HG03571 (cell line): ENCODE measurements around the gene ALG12.
"Not testable (repeated sequence)": the region's sequence is repeated elsewhere in the genome, so short reads cannot be mapped to it uniquely, and the experiment has no call there.

Experiments used
- ATAC-seq: cut with Tn5 transposase; IDR thresholded peaks from one replicate; pipeline ENCODE4 v1.9.1; 2021; ENCODE audit not compliant: unreplicated experiment

ALG12 gene

DNA sequence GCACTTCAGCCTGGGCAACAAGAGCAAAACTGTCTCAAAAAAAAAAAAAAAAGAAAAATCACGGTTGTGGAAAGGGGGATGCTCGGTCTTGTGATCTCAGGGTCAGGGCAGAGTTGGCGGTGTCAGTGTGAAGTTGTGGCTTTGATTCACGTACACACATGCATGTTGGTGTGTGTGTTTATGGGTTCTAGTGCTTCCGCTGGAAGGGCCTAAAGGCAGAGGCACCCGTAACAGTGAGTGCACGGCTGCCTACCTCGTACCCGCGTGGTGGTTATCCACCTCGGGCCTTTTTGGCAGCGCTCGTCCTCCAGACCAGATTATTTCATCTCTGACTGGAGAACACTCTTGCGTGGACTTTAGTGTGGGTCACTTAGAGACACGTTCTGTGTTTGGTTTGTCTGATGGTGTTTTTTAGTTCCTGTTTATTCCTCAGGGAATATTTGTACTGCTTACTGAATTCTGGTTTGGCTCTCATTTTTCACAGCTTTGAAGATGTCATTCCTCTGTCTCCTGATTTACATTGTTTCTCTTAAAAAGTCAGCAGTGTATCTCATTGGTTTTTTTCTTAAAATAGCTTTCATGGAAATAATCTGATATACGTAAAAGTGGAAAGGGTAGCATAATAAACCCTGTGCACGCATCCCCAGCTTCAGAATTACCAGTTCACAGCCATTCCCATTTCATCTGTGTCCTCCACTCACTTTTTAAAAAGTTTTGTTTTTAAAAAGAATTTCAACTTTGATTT lies 49.0 kb downstream of the ALG12 start:
- no peak for ATAC-seq

DNA sequence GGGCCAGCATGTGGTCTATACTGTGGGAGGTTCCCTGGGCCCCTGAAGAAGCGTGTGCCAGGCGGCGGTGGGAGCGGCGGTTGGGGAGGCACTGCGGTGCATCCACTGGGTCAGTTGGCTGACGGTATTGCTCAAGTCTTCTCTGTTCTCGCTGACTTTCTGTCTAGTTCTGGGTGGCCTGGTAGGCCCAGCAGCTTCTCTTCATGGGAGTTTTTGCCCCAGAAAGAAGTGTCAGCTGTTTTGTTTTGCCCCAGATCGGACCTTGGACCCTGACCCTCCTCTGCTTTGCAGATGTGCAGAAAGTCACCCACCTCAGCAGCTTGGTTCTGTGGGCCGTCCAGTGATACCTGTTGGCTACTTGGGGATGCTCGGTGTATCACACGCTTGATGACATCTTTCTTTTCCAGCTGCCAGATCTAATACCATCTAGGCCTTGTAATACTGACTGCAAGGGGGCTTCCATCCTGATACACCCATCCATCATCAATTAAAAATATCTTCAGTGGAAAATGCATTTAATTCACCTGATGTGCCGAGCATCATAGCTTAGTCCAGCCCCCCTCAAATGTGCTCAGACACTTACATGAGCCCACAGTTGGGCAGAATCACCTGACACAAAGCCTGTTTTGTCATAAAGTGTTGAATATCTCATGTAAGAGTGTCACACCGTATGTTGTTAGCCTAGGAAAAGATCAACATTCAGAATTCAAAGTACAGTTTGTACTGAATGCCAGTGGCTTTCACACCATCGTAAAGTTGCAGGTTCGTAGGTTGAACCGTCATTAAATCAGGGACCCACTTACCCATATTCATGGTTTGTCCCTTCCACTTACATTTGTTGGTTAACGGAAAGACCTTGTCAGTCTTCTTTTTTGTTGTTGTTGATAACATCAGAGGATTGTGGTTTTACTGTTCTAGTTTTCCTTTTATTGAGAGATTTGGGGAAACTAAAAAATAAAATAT lies 50.7 kb downstream of the ALG12 start:
- no peak for ATAC-seq

DNA sequence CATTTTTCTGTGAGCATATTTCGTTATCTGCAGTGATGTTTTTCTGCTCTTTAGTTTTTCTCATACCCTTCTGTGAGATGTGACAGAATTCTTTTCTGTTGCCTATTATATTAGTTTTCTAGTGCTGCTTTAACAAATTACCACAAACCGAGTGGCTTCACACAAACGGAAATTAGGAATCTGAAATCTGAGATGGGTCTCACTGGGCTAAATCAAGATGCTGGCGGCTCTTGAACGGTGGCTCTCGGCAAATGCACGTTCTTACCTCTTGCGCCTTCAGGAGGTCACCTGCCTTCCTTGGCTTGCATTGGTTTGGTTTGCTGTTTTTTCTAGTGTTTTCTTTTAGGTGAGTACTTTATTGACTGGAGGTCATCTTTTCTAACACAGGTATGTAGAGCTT lies 51.6 kb downstream of the ALG12 start:
- ATAC-seq = no peak

DNA sequence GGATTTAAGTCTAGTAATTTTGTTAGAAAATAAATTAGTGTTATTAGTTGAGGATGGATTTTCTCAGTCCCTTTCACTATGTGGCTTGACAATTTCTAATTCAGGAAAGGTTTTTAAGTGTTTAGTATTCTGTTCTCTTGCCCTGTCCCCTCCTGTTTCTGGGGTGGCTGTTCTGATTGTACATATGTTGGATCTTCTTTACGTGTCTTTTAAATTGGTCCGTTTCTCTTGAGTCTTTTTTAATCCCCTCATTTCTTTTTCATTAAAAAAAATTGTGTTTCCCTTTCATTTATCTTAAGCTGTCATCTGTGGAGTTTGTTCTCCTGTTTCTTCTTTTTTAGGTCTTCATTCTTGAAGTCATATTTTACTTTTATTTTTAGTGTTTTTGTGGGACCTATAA lies 52.1 kb downstream of the ALG12 start:
- ATAC-seq = no peak

DNA sequence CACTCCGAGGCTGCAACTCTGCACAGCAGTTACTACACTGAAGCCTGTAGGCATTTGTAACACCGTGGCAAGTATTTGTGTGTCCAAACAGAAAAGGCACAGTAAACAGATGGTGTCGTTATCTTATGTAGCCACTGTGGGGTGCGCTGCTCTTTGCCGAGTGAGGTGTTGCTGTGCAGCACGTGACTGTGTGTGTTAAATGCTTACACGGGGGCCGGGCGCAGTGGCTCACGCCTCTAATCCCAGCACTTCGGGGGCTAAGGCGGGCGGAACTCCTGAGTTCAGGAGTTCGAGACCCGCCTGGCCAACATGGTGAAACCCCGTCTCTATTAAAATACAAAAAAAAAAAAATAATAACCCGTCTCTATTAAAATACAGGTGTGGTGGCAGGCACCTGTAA lies 53.1 kb downstream of the ALG12 start:
- ATAC-seq = no peak

DNA sequence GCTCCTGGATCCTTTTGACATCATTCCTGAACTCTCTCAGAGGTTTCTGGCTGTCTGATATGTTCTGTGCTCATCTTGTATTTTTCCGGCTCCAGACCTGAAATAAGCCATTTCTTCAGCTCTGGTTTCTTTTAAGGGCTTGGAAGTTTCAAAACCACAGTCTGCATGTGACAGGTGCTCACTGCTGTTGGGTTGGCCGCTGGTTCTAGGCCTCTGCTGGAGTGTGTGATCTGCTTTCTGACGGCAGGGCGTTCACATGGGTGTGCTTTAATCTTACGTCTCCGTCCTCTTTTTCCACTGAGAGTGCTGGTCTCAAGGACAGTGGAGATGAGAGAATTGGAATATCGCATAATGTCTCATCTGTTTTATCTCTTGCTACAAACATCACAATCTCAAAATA lies 54.3 kb downstream of the ALG12 start:
- ATAC-seq = no peak

DNA sequence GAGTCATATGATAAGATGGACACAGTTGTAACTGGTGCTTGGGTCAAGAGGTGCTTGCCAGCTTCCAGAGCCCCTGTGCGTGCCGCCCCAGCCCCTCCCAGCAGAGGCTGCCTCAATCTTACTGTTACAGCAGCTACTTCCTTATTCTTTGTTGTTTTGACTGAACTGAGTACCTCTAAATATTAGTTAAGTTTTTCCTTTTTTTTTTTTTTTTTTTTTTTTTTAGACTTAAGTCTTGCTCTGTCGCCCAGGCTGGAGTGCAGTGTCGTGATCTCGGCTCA lies 55.8 kb downstream of the ALG12 start:
- ATAC-seq = no peak

DNA sequence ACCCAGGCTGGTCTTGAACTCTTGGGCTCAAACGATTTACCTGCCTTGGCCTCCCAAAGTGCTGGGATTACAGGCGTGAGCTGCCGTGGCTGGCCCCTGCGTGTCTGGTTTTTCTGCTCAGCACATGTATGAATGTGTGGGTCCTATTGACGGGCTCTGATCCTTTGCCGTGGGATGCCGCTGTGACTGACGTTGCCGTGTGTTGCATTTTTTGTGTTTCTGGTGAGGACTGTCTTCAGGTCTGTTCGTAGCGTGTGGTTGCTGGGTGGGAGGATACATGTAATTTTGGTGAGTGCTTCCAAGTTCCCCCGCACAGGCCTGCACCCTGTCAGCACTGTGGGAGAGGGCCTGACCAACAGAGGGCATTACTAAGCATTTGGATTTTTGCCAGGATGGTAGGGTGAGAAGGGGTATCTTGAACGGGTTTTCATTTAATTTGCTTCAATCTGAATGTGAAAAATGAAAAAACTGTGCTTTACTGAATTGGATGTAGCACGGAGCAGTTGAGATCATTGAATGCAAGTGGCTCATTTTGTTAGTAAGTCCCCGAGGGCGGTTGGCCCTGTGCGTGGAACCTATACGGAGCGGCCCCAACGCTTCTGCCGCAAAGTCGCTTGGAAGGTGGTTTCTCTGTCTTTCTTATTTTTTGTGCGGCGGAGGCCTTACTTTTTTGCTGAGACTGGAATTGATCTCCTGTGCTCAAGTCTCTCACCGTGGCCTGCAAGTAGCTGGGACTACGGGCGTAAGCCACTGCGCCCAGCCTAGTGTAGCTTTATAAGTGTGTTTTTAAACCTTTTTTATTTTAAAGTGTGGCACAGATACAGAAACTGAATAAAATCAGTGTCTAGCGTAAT lies 56.4 kb downstream of the ALG12 start:
- ATAC-seq = no peak

DNA sequence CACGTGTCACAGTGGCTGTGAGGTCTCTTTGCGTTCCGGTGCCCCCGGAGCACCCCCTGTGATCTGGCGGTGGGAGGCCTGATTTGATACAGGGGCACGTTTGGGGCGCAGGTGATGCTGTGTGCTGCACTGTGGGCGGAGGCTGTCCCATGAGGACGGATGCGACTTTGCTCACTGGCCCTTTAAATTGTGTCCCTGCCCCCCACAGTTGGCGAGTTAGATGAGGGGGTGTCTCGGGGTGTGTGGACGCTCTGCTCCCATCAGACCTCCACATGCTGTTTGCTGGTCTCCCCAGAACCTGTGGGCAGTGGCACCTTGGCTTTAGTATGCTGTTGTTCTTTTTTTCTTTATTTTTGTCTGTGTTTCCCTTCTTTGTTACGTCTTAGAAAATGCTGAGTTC lies 59.4 kb downstream of the ALG12 start:
- ATAC-seq = no peak

DNA sequence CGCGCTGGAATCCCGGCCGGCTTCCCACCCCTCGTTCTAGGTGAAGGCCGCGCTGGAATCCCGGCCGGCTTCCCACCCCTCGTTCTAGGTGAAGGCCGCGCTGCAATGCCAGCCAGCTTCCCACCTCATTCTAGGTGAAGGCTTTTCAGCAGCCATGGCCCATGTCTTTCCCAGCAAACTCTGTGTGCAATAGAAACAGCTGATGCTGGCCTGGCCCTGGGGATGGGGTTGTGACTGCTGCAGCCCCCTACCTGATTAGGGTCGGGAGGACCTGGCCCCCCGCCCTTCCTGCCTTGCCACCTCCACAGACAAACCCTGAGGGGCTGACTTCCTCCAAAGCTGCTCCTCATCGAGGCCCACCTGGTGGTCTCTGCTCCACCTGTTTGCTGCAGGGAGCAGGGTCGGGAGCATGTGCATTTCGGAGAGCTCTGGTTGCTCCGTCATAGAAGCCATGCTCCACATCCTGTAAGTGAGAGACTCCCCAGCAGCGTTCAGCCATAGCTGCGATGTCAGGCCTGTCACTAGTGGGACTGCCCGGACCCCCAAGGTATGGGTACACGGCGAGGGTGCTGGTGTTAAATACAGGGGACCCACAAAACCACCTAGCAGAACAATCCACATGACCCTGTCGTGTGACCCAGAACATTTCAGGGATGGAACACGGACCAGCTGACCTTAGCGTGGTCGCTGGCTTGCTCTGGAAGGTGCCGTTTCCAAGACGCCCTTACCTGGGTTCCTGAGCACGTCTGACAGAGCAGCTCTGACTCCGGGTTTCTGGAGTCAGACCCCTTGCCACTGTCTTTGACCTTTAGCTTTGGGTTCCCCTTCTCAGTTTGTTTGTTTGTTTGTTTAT lies 61.2 kb downstream of the ALG12 start:
- ATAC-seq = no peak

DNA sequence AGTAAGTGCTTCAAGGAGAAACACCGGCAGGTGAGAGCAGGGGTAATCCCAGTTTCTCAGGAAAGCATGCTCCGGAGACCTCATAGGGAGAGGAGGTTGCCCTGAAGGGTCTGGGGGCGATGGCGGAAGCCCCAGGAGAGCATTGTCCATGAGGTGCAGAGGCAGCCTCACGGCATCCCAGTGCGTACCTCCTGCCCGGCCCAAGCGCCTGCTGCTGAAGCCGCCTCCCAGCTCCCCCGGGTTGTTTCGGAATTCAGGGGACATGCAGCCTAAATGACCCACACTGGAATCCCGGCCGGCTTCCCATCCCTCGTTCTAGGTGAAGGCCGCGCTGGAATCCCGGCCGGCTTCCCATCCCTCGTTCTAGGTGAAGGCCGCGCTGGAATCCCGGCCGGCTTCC lies 61.9 kb downstream of the ALG12 start:
- ATAC-seq = no peak

DNA sequence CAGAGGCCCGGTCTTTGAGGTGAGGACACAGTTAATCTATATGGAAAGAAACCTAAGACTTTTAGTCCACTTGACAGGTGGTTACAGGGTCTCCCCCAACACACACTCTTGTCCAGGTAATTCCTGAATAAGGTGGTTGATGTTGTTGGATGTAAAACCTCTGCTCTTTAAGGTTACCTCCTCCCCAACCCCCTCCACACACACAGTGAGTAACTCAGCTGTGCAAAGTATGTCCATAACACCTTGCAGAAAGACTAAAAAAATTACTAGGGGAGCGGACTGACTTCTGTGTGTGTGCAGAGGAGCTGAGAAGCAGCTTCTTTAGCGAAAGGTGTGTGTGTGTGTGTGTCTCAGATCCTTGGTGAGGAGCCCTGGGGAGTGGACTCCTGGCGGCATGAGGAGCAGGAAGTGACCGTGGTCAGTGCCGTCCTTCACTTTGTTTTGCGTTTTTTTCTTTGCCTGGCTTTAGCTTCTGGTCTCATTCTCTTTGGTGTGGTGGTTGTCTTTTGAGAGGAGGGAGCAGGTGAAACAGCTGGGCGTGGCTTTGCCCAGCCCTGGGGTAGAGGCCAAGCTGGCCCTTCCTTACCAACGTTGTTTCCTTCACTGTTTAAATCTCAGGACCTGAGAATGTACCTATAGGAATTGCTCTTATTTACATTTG lies 62.9 kb downstream of the ALG12 start:
- ATAC-seq = no peak

DNA sequence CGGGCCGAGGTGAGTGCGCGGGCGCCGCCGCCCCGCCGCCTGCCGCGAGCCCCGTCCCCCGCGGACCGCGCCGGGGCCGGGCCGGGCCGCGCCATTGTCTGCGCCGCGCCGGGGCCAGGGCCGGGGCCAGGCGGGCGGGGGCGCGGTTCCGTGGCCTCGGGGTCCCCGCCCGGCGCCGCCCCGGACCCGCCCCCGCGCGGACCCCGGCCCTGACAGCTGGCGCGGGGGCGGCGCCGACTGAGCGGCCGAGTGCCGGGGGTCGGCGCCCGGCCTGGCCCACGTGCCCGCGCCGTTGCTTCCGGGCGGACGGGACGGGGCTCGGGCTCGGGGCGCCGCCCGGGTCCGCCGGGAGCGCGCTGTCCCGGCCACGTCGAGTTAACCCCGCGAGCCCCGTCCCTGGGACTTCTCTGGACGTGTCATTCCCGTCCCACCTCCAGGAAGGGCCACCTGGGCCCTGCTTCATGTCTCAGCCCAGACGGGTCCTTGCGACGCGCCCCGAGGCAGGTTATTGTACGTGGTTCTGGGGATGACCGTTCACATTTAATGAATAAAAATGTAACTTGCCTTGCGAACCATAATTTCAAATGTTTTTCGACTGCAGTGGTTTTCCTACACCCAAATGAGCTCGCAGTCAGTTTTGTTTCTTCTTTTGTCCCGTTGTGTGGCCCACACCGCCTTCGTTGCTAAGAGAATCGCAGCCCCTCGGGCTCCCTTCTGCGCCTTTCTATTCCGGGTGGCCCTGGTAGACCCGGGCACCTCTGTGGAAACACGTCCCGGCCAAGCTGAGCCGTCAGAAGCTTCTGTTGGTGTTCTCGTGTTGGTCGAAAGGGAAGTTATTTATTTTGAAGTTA lies 64.0 kb downstream of the ALG12 start:
- ATAC-seq = peak; percentile 19

DNA sequence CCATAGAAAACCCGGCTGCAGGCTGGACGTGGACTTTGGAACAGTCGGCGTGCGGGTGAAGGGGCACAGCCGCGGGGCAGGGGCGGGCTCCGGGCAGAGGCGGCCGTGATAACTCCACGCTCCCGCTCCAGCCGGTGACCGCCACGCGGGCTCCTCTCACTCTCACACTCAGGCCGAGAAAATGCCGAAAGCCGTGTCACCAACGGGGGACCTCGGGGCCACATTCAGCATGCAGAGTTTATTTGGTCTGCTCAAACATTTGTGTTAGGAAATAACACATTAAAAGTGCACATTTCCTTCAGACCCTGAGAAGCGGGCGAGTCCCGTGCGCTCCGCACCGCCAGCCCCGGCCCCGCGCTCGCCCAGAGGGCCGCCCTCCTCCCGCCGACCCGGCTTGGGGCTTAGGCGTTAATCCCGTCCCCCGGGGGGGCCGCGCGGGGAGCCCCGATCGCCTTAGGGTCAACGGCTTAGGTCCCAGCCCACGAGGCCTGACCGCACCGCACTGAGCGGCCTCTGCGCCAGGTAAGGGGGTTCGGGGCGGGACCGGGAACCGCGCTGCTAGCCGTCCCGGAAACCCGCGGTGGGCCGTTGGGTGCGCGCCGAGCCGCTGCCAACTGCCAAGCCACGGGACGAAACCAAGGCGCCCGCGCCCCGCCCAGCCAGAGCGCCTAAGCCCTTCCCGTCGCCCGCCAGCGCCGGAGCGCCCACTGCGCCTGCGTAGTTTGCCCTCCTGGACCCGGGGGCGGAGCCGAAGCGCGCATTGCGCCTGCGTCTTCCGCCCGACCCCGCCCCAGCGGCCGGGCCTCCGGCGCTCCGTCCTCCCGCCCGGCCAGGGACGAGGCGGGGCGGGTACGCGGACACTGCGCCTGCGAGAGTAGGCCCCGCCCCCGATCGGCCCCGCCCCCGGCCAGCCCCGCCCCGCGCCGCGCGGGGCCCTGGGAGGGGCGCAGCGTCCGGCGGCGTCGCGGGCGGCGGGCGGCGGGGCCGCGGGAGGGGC lies 65.0 kb downstream of the ALG12 start, which contains the start of gene ZBED4:
ZBED4 (plus strand) TSS at position 947 of the 997 bp plus-strand sequence. CDS start 29,819 bp downstream, outside the sequence.
- ATAC-seq = peak; percentile 72

DNA sequence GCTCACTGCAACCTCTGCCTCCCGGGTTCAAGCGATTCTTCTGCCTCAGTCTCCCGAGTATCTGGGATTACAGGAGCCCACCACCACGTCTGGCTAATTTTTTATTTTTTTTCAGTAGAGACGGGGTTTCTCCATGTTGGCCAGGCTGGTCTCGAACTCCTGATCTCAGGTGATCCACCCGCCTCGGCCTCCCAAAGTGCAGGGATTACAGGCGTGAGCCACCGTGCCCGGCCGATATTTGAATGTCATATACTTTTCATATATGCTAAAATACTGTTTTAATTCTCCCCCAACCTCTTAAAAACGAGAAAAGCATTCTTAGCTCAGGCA lies 65.7 kb downstream of the ALG12 start:
- not testable (repeated sequence) for ATAC-seq

DNA sequence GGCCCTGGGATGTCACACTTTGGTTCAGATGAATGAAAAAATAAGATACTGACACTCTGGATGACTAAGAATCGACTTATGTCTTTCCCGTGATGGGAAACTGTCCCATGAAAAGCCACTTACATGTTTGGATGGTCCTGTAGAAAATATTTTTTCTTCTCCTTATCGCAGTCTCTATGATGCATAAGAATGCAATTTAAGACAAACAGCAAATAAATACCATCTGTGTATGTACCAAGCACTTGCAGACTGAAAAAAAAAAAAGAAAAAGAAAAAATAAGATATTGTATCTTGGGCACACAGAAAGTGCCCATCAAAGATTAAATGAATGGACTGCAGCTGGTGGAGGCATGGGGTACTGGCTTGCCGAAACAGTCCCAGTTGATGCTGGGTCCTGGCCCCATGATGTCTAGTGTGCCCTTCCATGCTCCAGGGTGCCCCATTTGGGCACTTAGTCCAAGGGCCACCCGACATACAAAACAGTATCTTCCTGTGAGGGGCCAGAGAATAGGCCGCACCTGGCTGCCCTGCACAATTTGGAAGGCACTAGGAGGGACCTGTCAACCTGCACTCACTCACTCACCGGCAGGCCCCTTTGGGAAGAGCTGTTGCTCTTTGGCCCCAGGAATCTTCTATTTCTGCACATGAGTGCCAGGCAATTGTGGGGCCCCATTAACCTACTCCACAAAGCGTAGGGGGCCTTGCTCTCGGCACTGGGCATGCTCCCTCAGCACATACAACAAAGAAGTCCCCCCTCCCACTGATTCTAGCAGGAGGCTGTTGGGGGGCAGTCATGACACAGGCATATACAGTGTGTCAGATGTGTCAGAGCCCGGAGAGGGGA lies 67.1 kb downstream of the ALG12 start:
- no peak for ATAC-seq
